Erythroblast (primary cell): Measurements from ENCODE around the gene DHX36.

ENCODE experiments used
- GATA1 ChIP-seq: IDR thresholded peaks from 2 replicates; pipeline ENCODE4 v1.6.1; 2011; ENCODE audit warnings: low read depth, mild to moderate bottlenecking, control low read depth, low read length, moderate library complexity
- POLR2A ChIP-seq: IDR thresholded peaks from 2 replicates; pipeline ENCODE4 v1.6.1; 2011; ENCODE audit warnings: mild to moderate bottlenecking, low read length

DNA sequence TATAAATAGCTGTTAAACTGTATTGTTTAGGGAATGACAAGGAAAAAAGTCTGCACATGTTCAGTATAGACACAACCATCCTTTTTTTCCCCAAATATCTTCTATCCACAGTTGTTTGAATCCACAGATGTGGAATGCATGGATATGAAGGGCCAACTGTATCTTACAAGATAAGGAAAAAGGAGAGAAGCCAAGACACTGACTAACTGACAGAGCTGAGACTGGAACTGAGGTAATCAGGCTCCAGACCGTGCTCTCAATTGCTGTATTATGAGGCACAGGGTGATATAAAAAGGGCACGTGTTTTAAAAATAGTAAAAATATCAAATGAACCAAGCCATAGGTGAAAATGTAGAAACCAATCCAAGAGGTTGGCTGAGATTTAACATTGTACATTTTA is 49.0 kb downstream of the DHX36 start:
- TF ChIP-seq POLR2A = no peak
- no peak for TF ChIP-seq GATA1
